Small intestine (tissue), 7 donors: ENCODE results near the gene CEP97. TPM values are rescaled to one million over a fixed set of nuclear protein-coding genes. Genes with fewer than 3 reads are reported as not detected.

Source experiments
- DNase-seq, 2 donors: peaks; one replicate each; pipeline versions ENCODE4 v3.0.0 to v3.0.0-alpha.2; 2013
- FAIRE-seq: peaks from 2 replicates; lab custom pipeline; 2012; peaks lifted over from hg19 to GRCh38; lab: Jason Lieb, UNC
- H3K27ac ChIP-seq, 3 donors: one replicate each; pipeline ENCODE4 v1.5.1; 2013; ENCODE audit warnings: low read length in 2 of 3, mild to moderate bottlenecking in 2 of 3, control low read depth in 1 of 3, inconsistent platforms in 1 of 3, low read depth in 1 of 3, moderate library complexity in 1 of 3
- H3K27me3 ChIP-seq, 3 donors: one replicate each; pipeline ENCODE4 v1.6.1; 2013; ENCODE audit warnings: low read length in 3 of 3, inconsistent platforms in 1 of 3; ENCODE audit not compliant: control insufficient read depth in 3 of 3, insufficient read depth in 3 of 3
- H3K36me3 ChIP-seq, 3 donors: one replicate each; pipeline ENCODE4 v1.6.1; 2013; ENCODE audit warnings: low read length in 3 of 3, inconsistent platforms in 1 of 3, low read depth in 1 of 3, mild to moderate bottlenecking in 1 of 3, moderate library complexity in 1 of 3; ENCODE audit not compliant: control insufficient read depth in 3 of 3, insufficient read depth in 2 of 3
- H3K4me1 ChIP-seq, 3 donors: one replicate each; pipeline ENCODE4 v1.6.1; 2013; ENCODE audit warnings: low read length in 2 of 3, inconsistent platforms in 1 of 3, low read depth in 1 of 3, mild to moderate bottlenecking in 1 of 3, moderate library complexity in 1 of 3; ENCODE audit not compliant: control insufficient read depth in 3 of 3, insufficient read depth in 2 of 3
- H3K4me3 ChIP-seq, 3 donors: one replicate each; pipeline ENCODE4 v1.5.1; 2013; ENCODE audit warnings: low read length in 3 of 3, control low read depth in 1 of 3, inconsistent platforms in 1 of 3, low read depth in 1 of 3, mild to moderate bottlenecking in 1 of 3, moderate library complexity in 1 of 3
- H3K9me3 ChIP-seq, 2 donors: one replicate each; pipeline ENCODE4 v1.6.1; 2013; ENCODE audit warnings: low read depth in 1 of 2, low read length in 1 of 2; ENCODE audit not compliant: control insufficient read depth in 2 of 2, insufficient read depth in 1 of 2
- WGBS, 3 donors: extraction: QIAGEN DNeasy Blood & Tissue Kit; methylation state at CpG; one replicate each; pipeline ENCODE4 v1.1.7; 2013; 5-methylcytosine and 5-hydroxymethylcytosine counted together
- polyA plus RNA-seq, 4 donors: library from polyadenylated mRNA; stranded (reverse) in 3 of 4; unstranded in 1 of 4; fragments of 200-250 nt in 3 of 4; fragments of 120-200 nt in 1 of 4; gene quantifications; one replicate each; pipeline versions ENCODE4 v1.2.1 to v1.2.3, GENCODE V29; 2013
- donor health status: healthy with polysubstance abuse.
- donor health status: control.
- donor health status: control.
- donor health status: Bipolar disorder and iron deficiency.
- donor health status: healthy.

The CEP97 gene
- polyA plus RNA-seq, 4 donors = 0.27 to 4.2 (median 1.6) TPM

- Histone ChIP-seq H3K9me3 (peaks cover 0 to 2% of the 10 kb centered on the region in 2 donors), H3K4me3 (no peak overlapping the region), H3K36me3 (peaks cover 0 to 6% (median 4%) of the 10 kb centered on the region in 3 donors), H3K27ac (peak overlapping the region in 1 of 3 donors; percentile 38), H3K27me3 (no peaks in the 10 kb centered on the region), H3K4me1 (no peaks in the 10 kb centered on the region)
- no peak for FAIRE-seq
- WGBS, 3 donors = 86 to 95% (median 93%) methylated on average over 4 of the region's 4 CpGs
- no peak for DNase-seq
Observed at GRCh38 chr3:101791778-101792177, 67.4 kb downstream of the CEP97 start.

GRCh38 chr3:101796077-101796680, 71.8 kb downstream of the CEP97 start:
- peaks cover 0 to 2% of the 10 kb centered on the region in 2 donors for H3K9me3 ChIP-seq
- H3K27ac ChIP-seq = no peak overlapping the region
- DNase-seq = no peak
- FAIRE-seq = no peak
- H3K4me3 ChIP-seq = no peak overlapping the region
- no peaks in the 10 kb centered on the region for H3K27me3 ChIP-seq
- H3K36me3 ChIP-seq = peaks cover 0 to 7% (median 0%) of the 10 kb centered on the region in 3 donors
- H3K4me1 ChIP-seq = no peaks in the 10 kb centered on the region
- 92 to 97% (median 96%) methylated on average over 3 of the region's 3 CpGs for WGBS, 3 donors

- no peaks in the 10 kb centered on the region for H3K27me3 ChIP-seq
- DNase-seq (no peak), FAIRE-seq (no peak)
- H3K9me3 ChIP-seq = no peaks in the 10 kb centered on the region
- no peak overlapping the region for H3K27ac ChIP-seq
- WGBS, 3 donors = 92 to 97% (median 95%) methylated on average over 4 of the region's 4 CpGs
- peaks cover 0 to 4% (median 0%) of the 10 kb centered on the region in 3 donors for H3K36me3 ChIP-seq
- no peaks in the 10 kb centered on the region for H3K4me1 ChIP-seq
- no peak overlapping the region for H3K4me3 ChIP-seq
Observed at GRCh38 chr3:101801174-101801573, 76.8 kb downstream of the CEP97 start.

GRCh38 chr3:101802179-101802578, 77.8 kb downstream of the CEP97 start:
- H3K9me3 ChIP-seq = no peaks in the 10 kb centered on the region
- H3K27ac ChIP-seq = no peak overlapping the region
- no peak for DNase-seq
- H3K4me1 ChIP-seq = no peaks in the 10 kb centered on the region
- WGBS, 3 donors = 60 to 83% (median 64%) methylated on average over 2 of the region's 2 CpGs
- FAIRE-seq = no peak
- no peaks in the 10 kb centered on the region for H3K27me3 ChIP-seq
- no peak overlapping the region for H3K4me3 ChIP-seq
- H3K36me3 ChIP-seq = peaks cover 0 to 4% (median 0%) of the 10 kb centered on the region in 3 donors

GRCh38 chr3:101803173-101803782, 78.9 kb downstream of the CEP97 start:
- 74 to 79% (median 78%) methylated on average over 9 of the region's 9 CpGs for WGBS, 3 donors
- DNase-seq (peak; percentile 75 to 82), FAIRE-seq (peak; percentile 90)
- H3K4me1 ChIP-seq = no peaks in the 10 kb centered on the region
- H3K27me3 ChIP-seq = no peaks in the 10 kb centered on the region
- peak overlapping the region in 1 of 3 donors; percentile 57 for H3K27ac ChIP-seq
- H3K36me3 ChIP-seq = peaks cover 0 to 4% (median 0%) of the 10 kb centered on the region in 3 donors
- no peaks in the 10 kb centered on the region for H3K9me3 ChIP-seq
- H3K4me3 ChIP-seq = no peak overlapping the region

GRCh38 chr3:101803939-101804338, 79.5 kb downstream of the CEP97 start:
- H3K4me1 ChIP-seq = no peaks in the 10 kb centered on the region
- peaks cover 0 to 4% (median 0%) of the 10 kb centered on the region in 3 donors for H3K36me3 ChIP-seq
- no peak for DNase-seq
- H3K9me3 ChIP-seq = no peaks in the 10 kb centered on the region
- no peak for FAIRE-seq
- no peak overlapping the region for H3K27ac ChIP-seq
- H3K4me3 ChIP-seq = no peak overlapping the region
- H3K27me3 ChIP-seq = no peaks in the 10 kb centered on the region
- WGBS, 3 donors = 76 to 87% (median 81%) methylated on average over 3 of the region's 3 CpGs

GRCh38 chr3:101806491-101806890, 82.1 kb downstream of the CEP97 start:
- FAIRE-seq (no peak), DNase-seq (no peak)
- no peaks in the 10 kb centered on the region for H3K36me3 ChIP-seq
- H3K4me1 ChIP-seq = no peaks in the 10 kb centered on the region
- H3K27ac ChIP-seq = no peak overlapping the region
- H3K27me3 ChIP-seq = no peaks in the 10 kb centered on the region
- 93 to 100% (median 96%) methylated on average over 1 of the region's 1 CpG for WGBS, 3 donors
- H3K4me3 ChIP-seq = no peak overlapping the region
- H3K9me3 ChIP-seq = no peaks in the 10 kb centered on the region

- FAIRE-seq = peak; percentile 5
- WGBS, 3 donors = 68 to 91% (median 85%) methylated on average over 2 of the region's 2 CpGs
- Histone ChIP-seq H3K4me1 (no peaks in the 10 kb centered on the region), H3K9me3 (no peaks in the 10 kb centered on the region), H3K27ac (no peak overlapping the region), H3K36me3 (no peaks in the 10 kb centered on the region), H3K4me3 (no peak overlapping the region), H3K27me3 (no peaks in the 10 kb centered on the region)
- DNase-seq = no peak
Observed at GRCh38 chr3:101807888-101808287, 83.5 kb downstream of the CEP97 start.
